Stimulated activated CD4-positive, alpha-beta T cell treated with anti-CD3 and anti-CD28 coated beads, Interleukin-1b, Interleukin-23, amount 100 ng/mL, for 1 hour (primary cell): ENCODE data around the gene NTPCR.

Source experiments
- DNase-seq, 2 donors: peaks; one replicate each; pipeline ENCODE4 v3.0.0-alpha.2; 2020; ENCODE audit warnings: low read depth in 2 of 2

Gene NTPCR

DNA sequence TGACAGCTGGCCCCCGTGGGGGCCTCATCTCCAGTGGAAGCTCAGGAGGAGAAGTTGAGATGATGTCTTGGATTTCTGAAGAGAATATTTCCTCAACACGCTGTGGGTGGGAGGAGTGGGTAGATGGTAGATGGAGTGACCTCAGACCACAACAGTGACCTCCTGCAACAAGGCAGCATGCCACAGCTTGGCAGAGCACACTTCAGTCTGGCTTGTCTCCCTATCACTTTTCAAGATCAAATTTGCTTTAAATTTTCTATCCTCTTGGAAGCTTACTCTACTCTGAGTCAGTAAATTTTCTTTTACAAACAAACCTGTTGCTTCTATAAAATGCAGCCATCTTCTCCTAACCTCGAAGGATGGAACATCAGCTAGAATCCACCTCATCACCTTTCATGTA, 59.7 kb downstream of the NTPCR start:
- DNase-seq = no peak

DNA sequence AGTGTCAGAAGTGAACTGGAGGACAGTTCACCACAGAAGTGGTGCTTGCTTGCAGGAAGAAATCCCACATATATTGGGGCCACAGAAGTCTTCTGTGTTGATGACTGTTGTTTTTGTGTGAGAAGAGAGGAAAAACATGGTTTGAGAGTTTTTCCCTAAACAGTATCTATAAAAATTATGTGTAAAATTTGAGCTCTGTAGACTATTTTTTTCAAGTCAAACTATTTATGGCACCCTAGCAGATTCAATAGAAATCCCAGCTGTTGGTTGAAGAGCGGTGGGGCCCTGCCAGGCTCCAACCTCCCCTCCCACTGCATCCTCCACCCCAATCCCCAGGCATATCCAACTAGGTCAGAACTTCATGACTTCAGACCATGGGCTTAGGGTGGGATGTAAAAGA, 61.6 kb downstream of the NTPCR start:
- DNase-seq = no peak

DNA sequence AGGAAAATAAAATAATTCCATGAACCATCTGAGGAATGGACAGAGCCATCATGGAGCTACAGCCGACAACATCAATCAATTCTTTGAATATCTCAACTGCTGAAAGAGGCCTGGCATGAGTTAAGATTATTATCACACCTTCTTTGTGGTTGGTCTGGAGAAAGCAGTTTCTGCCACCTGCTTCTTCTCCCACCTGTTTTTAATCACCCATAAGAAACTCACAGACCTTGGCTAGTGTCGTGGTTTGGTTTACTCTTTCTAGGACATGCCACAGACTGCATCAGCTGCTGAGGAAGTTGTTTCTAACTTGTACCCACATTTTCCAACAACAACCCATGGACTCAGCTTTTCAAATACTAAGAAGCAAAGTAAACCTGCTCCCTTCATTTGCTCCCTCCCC, 65.6 kb downstream of the NTPCR start:
- no peak for DNase-seq

DNA sequence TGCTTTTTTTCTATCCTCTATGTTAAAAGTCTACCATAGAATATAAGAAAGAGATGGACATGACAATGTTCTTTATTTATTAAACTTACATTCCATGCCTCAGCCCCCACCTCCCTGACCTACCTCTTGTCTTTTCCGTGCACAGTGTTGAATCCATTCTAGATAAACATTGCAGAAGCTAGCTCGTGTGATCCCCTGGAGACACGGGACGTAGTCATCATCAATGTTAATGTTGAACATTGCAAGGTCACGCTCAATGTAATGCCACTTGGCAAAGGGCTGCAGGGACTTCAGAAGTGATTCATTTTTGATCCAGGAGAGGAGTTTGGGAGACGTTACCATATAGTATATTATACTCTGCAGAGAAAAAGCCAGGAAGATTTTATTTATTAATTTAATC, 66.4 kb downstream of the NTPCR start:
- DNase-seq = no peak

DNA sequence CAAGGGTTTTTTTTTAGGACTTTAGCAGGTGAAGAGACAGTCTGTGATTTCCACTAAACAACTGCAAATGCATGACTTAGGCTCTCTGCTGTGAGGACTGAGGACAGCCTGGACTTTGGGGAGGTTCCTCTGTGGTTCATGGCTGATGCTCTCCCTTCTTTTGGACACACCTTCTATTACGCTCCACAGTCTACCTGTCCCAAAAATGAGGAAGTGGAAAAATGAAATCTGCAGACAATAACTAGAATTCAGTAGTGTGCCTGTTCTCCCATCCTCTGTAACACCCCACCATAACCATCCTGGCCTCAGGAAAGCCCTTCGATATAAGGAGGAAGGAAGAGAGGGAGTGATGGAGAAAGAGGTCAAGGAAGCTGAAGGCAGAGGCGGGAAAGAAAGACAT, 68.7 kb downstream of the NTPCR start:
- no peak for DNase-seq

DNA sequence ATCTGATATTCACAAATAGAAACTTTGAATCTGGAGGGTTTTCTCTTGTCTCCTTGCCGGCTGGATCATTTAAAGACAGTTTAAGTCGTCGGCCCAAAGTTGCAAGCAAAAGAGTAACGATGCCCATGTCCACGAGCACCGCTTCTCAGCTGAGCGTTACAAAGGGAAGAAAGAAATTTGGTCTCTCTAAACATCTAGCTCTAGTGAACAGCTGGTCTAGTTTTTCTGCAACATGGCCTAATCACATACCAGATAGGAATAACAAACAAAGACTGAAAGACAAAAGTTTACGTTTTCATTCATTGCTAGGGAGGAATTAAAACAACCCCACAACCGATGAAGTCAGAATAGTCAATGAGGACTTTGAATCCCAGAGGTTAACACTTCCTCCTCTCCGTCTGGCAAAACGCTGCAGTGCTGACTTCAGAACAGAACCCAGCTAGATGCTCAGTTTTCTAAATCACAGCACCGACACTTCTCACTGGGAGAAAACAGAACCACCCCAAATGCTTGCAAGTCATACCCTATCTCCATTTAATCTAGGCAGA, 69.4 kb downstream of the NTPCR start:
- DNase-seq = no peak

DNA sequence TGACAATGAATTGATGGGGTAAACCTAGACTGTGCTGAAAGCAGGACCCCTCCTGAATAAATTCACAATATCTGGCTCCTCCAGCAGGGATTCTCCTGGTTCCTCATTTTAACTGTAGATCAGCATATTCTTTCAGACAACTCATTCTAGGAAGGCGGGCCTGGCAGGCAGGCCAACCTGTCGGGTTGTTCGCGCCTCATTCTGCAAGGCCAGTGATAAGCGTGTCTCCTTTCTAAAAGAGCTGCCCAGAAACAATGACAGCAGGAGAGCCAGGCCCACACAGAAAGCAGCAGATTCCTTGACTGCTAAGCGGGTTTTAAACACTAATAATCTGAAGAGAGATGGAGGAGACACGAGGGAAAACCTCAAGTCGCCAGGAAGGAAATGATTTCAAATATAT, 70.0 kb downstream of the NTPCR start:
- DNase-seq = no peak

DNA sequence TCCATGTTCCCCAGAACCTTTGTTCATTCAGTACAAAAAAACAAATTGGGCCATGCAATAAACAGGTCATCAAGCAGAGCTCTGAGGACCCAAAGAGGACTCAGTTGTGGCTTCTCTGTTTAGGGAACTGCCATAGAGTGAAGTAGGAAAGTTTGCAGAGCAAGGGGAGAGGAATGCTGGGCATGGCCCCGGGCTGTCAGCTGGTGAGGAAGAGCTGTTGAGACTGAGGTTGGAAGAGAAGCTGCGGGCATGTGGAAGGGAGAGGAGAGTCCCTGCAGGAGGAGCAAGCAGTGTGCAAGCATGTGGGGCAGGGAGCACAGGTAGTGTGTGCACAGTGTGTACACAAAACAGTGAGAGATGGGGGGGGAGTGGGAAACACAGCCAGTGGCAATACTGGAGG, 71.8 kb downstream of the NTPCR start:
- DNase-seq = no peak

DNA sequence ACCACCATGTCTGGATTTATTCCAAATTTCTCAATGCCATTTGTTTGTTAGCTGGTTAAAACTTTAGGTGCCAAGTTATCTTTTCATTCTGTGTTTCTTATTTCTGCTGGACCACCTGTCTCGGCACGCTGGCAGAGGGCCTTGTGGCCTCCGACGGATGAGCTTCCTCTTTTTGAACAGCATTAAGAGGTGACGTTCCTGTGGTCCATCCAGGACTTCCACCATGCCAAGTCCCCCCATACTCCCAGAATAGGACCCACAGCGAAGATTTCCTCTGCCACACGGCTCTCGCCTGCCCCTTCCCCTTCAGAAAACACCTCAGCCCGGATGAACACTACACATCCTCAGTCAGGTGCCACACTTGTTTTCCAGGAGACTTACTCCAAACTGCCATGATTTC, 73.8 kb downstream of the NTPCR start:
- DNase-seq = no peak

DNA sequence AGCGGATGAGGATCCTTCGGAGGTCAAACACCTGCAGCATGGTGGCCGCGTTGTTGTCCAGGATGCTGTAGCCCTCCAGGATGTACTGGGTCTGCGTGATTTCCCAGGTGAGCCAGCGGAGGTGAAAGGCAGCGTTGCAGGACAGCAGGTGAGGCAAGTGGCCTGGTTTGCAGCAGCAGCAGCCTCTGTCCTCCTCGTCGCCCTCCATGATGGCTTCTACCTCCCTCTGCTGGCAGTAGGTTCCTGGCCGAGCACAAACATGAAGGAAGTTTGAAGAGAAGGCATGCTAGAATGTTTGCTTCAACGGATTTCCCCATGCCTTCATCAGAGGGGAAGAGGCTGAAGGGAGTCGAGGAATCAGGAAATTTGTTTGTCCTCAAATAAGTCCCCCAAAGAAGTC, 74.7 kb downstream of the NTPCR start:
- DNase-seq = no peak

DNA sequence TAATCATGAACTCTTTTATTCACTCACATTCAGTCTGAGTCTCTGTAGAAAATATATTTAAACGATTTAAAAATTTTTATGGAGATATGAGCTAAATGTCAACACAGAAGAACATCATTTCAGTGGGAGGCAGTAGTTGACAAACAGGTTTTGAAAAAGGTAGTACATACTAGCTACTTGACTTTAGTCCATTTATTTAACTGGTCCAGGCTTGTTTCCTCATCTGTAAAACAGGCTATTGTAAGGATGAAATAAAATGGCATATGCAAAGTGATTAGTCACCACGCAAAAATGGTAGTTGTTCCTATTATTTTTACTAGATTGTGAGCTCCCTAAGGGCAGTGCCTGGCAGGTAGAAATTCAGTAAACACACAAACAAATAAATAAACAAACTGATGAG, 75.2 kb downstream of the NTPCR start:
- DNase-seq = no peak

DNA sequence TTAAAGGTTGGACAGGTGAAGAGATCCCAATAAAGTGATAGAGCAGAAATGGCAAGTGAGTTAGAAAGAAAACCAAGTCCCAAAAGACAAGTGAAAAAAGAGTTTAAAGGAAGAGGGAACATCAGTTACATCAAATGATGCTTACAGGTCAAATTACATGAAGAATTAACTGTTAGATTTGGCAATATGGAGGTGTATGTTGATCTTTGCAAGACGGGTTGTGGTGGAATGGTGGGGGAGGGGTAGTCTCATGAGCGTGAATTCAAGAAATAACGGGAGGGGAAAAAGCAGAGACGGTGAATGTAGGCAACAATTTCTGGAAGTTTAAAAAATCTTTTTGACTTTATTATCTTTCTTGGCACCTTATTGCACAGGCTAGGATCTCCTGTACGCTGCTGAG, 76.6 kb downstream of the NTPCR start:
- DNase-seq = no peak

DNA sequence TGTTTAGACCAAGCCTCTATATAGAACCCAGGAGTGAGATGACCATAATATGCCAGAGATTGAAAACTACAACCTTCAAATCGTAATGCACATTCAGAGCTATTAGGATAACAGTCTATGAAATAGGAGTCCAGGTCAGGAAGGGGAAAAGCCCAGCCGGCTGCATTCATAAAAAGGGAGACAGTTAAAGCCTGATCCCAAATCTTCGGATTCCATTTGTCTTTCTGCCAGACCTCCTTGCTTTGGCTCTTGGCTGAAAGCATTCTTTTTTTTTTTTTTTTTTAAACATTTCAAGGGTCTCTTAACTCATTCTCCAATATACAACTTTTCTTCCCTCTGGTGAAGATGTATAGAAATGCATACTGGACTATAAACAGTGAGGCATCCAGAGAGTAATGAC, 81.1 kb downstream of the NTPCR start:
- no peak for DNase-seq

DNA sequence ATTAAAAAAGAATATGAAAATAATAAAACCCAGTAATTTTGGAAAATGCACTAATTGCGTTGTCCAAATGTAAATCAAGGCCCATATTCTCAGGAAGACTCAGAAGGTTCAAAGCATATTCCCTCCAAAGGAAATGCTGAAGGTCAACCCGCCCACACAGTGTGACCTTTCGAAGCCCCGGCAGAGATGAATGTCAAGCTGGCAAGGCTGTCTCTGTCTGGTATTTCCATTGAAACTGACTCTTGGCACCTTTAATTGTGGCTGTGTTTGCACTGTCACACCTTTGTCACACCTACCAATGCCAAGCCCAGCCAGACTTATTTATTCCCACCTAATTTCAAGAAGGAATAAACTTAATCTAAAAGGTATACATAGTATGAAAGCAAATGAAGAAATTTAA, 82.5 kb downstream of the NTPCR start:
- no peak for DNase-seq

DNA sequence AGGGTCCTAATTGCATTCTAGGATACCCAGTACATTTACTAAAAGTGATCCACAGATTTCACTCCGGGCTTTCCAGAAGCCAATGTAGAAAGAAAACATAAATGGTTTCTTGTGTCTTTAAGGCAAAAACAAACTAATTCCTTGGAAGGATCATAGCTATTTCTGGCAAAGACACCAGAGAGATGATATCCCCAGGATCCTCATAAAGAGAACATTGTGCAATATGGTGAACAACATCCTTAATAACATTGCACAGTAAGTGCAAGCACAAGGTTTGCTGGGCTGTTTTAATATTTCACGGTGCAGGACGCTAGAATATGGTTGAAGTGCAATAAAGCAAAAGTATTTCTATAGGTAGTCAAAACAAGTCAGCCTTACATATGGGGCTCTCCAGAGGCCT, 83.0 kb downstream of the NTPCR start:
- DNase-seq = no peak
